ENCODE results near the gene P2RY8.
"Not testable (repeated sequence)": the region's sequence is repeated elsewhere in the genome, so short reads cannot be mapped to it uniquely, and the experiment has no call there.

P2RY8 gene

DNA sequence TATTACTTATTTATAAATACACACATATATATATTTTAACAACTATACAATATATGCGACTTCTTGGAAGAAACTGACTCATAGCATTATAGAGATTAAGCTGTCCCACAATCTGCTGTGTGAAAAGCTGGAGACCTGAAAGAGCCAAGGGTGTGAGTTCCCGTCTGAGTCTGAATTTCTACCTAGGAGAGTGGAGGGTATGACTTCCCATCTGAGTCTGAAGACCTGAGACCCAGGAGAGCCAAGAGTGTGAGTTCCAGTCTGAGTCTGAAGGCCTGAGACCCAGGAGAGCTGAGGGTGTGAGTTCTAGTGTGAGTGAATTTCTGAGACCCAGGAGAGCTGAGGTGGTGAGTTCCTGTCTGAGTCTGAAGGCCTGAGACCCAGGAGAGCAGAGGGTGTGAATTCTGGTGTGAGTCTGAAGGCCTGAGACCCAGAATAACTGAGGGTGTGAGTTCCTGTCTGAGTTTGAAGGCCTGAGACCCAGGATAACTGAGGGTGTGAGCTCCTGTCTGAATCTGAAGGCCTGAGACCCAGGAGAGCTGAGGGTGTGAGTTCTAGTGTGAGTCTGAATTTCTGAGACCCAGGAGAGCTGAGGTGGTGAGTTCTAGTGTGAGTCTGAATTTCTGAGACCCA lies 8.9 kb upstream of the P2RY8 start:
- Histone ChIP-seq H3K9me3 (peaks cover 22% of the 10 kb centered on the region), H3K9ac (peak overlapping the region; percentile 81), H3K36me3 (no peaks in the 10 kb centered on the region), H3K4me1 (peaks cover 79% of the 10 kb centered on the region), H3K4me2 (peak overlapping the region; percentile 82), H4K20me1 (no peaks in the 10 kb centered on the region), H3K4me3 (peak overlapping the region; percentile 55; the same call in 1 of the 2 replicates), H3K27ac (peak overlapping the region; percentile 95), H3K27me3 (no peaks in the 10 kb centered on the region)
- no peak for TF ChIP-seq Cebpa-rat (IDR thresholded peaks at IDR 0.05)

DNA sequence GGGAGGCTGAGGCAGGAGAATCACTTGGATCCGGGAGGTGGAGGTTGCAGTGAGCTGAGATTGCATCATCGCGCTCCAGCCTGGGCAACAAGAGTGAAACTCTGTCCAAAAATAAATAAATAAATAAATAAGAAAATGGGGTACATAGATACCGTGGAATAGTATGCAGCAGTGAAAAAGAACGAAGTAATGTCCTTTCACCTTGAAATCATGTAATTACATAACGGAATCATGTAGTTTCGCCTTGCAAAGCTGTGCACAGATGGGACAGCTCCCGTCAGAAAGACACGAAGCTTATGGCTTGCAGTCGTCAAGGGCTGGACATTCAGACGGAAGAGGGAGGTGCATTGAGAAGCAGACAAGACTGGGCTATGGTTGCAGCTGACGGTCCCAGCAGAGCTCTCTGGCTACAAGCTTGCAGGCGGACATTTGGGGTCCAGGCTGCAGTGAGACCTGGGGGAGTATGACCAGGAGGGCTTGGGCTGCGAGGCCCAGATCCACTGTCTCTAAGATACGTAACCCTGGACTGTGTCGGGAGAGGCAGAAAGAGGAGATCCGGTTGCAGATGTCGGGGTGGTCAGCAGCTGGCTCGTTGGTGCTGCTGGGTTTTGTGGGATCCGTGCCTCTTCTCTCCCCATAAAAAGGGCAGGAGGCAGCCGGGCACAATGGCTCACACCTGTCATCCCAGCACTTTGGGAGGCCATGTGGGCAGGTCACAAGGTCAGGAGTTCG lies 6.2 kb upstream of the P2RY8 start:
- H3K4me2 ChIP-seq: peak overlapping the region; percentile 55
- no peaks in the 10 kb centered on the region for H3K36me3 ChIP-seq
- TF ChIP-seq Cebpa-rat (IDR thresholded peaks at IDR 0.05): no peak; the same call in 1 of the 2 replicates
- H3K27me3 ChIP-seq: no peaks in the 10 kb centered on the region
- H3K9me3 ChIP-seq: peaks cover 4% of the 10 kb centered on the region; the same call in 1 of the 2 replicates
- no peak overlapping the region; the same call in 1 of the 2 replicates for H3K9ac ChIP-seq
- peak overlapping the region; percentile 76 for H3K27ac ChIP-seq
- H4K20me1 ChIP-seq: no peaks in the 10 kb centered on the region
- peaks cover 85% of the 10 kb centered on the region for H3K4me1 ChIP-seq
- H3K4me3 ChIP-seq: no peak overlapping the region

DNA sequence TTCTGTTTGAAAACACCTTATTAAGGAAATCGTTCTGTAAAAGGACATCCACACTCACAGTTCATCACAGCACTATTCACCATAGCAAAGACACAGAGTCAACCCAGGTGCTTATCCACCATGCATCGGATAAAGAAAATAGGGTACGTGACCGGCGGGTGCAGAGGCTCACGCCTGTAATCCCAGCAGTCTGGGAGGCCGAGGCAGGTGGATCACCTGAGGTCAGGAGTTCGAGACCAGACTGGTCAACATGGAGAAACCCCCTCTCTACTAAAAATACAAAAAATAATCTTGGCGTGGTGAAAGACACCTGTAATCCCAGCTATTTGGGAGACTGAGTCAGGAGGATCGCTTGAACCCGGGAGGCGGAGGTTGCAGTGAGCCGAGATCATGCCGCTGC lies 2.2 kb upstream of the P2RY8 start:
- H3K27me3 ChIP-seq, H3K36me3 ChIP-seq, H3K4me3 ChIP-seq, H3K9me3 ChIP-seq, H3K9ac ChIP-seq: not testable (repeated sequence)
- peaks cover 17% of the 10 kb centered on the region for H4K20me1 ChIP-seq
- peak overlapping the region; percentile 97 for H3K27ac ChIP-seq
- 0 out of 2 replicates have a peak overlapping the region, but pooled peaks have one; percentile 90 for H3K4me2 ChIP-seq
- peaks cover 52% of the 10 kb centered on the region for H3K4me1 ChIP-seq

DNA sequence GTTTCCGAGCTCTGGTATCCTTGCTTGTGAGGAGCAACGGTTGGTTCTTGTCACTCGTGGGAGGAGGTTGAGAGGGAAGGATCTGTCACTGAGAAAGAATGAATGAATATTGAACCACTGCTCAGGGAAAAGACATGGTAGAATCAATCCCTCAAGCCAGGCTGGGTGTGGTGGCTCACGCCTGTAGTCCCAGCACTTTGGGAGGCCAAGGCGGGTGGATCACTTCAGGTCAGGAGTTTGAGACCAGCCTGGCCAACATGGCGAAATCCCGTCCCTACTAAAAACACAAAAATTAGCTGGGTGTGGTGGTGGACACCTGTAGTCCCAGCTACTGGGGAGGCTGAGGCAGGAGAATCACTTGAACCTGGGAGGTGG lies 718 bp upstream of the P2RY8 start:
- Histone ChIP-seq H3K4me3 (peak overlapping the region; percentile 99), H3K9ac (peak overlapping the region; percentile 95), H3K4me2 (peak overlapping the region; percentile 90), H3K4me1 (peaks cover 44% of the 10 kb centered on the region), H4K20me1 (peaks cover 24% of the 10 kb centered on the region), H3K27ac (peak overlapping the region; percentile 97)
- not testable (repeated sequence) for H3K27me3 ChIP-seq, H3K9me3 ChIP-seq, H3K36me3 ChIP-seq

DNA sequence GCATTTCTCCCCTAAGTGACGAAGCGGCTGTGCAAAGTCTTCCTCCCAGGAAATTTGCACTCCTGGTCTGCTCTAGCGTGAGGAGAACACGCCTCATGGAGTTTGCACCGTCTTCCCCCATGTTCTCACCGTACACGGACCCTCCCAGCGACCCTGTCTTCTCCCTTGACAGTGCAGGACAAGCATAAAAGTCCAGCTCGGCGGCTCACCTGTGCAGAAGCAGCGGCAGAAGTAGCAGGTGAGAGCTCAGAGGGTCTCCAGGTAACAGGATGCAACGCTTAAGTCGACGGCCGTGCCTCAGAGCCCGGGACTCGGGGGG lies 314 bp downstream of the P2RY8 start:
- Histone ChIP-seq H4K20me1 (peaks cover 34% of the 10 kb centered on the region), H3K4me2 (peak overlapping the region; percentile 90), H3K27ac (peak overlapping the region; percentile 97), H3K9me3 (no peaks in the 10 kb centered on the region), H3K36me3 (peaks cover 12% of the 10 kb centered on the region), H3K9ac (peak overlapping the region; percentile 95), H3K4me1 (peaks cover 48% of the 10 kb centered on the region), H3K27me3 (no peaks in the 10 kb centered on the region), H3K4me3 (peak overlapping the region; percentile 99)
- no peak for TF ChIP-seq Cebpa-rat (IDR thresholded peaks at IDR 0.05)

DNA sequence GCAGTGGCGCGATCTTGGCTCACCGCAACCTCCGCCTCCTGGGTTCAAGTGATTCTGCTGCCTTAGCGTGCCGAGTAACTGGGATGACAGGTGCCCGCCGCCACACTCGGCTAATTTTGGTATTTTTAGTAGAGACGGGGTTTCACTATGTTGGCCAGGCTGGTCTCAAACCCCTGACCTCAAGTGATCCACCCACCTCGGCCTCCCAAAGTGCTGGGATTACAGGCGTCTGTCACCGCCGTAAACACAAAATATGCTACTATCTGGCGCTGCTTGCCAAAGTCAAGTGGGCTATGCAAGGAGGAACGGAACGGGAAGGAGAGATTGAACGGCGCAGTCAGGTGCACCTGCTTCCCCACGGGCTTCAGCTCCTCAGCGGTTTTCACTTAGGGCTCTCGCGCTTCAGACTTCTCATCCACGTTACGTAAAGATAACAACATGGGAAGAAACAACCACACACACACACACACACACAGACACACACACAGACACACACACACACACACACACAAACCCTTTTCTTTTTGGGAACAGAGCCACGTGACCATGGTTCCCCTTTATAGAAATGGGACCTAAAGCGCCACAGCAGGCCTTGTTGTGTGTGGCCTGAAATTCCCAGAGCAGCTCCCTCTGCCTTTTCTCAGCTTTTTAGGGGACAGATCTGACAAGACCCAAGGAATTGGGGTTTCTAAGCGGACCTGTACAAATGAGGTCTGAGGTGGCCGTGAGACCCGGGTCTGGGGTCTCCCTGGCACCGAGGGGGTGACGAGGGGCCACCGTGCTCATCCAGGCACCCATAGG lies 1.5 kb downstream of the P2RY8 start:
- no peaks in the 10 kb centered on the region for H3K9me3 ChIP-seq
- H3K4me2 ChIP-seq: peak overlapping the region; percentile 90
- H3K9ac ChIP-seq: peak overlapping the region; percentile 95
- peak overlapping the region; percentile 99 for H3K4me3 ChIP-seq
- no peak for TF ChIP-seq Cebpa-rat (IDR thresholded peaks at IDR 0.05)
- H3K27ac ChIP-seq: peak overlapping the region; percentile 97
- H3K27me3 ChIP-seq: no peaks in the 10 kb centered on the region
- H3K4me1 ChIP-seq: peaks cover 44% of the 10 kb centered on the region
- H4K20me1 ChIP-seq: peaks cover 43% of the 10 kb centered on the region
- H3K36me3 ChIP-seq: peaks cover 19% of the 10 kb centered on the region

DNA sequence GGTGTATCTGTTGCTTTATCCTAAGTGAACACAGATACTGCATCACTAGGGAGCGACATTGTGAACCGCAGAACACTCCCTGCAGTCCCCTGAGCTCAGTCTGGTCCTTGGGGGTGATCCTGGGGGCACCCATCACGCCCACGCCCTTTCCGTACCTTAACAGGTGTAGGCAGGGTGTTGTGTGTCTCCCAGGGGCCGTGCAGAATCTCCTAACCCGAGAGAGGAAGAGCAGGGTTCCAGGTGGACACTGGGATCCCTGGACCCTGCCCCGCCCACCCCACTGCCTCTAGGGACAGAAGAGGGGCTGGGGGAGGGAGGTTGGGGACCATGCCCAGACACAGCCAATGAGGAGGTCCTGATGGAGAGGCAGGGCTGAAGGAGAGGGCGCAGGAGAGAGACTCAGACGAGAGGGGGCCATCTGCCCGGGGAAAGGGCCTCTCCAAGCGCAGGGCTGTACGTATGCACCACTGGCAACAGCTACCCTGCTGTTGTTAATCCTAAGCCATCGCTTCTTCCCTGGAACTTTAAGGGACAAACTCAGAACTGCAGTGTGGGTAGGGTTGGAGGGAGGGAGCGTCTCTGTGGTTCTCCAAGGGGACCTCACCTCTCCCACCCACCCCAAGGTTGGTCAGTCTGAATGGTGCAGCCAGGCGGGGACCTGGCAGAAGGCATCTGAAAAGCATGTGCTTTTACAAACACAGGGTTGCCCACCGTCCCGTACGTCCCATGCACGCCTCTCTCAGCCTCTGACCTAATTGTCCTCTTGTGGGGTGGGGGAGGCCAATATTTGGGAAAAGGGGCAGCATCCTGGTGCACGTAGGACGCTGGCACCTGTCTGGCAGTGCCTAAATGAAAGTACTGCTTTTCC lies 2.5 kb downstream of the P2RY8 start:
- no peak for TF ChIP-seq Cebpa-rat (IDR thresholded peaks at IDR 0.05)
- Histone ChIP-seq H3K9ac (peak overlapping the region; percentile 95), H3K4me2 (peak overlapping the region; percentile 90), H3K27me3 (no peaks in the 10 kb centered on the region), H3K9me3 (no peaks in the 10 kb centered on the region; the same call in 1 of the 2 replicates), H3K36me3 (peaks cover 23% of the 10 kb centered on the region), H3K4me3 (peak overlapping the region; percentile 99), H4K20me1 (peaks cover 48% of the 10 kb centered on the region), H3K27ac (peak overlapping the region; percentile 97), H3K4me1 (peaks cover 35% of the 10 kb centered on the region)

DNA sequence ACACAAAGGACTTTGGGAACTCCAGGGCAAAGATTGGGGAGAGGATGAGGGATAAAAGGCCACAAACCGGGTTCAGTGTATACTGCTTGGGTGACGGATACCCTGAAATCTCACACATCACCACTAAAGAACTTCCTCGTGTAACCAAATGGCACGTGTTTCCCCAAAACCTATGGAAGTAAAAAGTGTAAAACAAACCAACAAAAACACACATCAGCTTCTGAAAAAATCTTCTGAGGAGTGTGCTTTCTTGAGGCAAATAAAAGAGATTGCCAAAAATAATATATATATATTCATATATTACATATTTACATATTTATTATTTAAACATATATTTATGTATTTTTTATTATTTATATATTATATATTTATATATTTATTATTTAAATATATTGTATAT lies 3.9 kb downstream of the P2RY8 start:
- Histone ChIP-seq H3K36me3 (peaks cover 38% of the 10 kb centered on the region), H3K4me2 (no peak overlapping the region; the same call in 1 of the 2 replicates)
- TF ChIP-seq Cebpa-rat (IDR thresholded peaks at IDR 0.05): no peak

More for the DNA sequence above, 3.9 kb downstream of the P2RY8 start:
- Histone ChIP-seq H3K9me3 (peaks cover 11% of the 10 kb centered on the region; the same call in 1 of the 2 replicates), H3K4me3 (no peak overlapping the region), H4K20me1 (peaks cover 63% of the 10 kb centered on the region), H3K4me1 (peaks cover 20% of the 10 kb centered on the region), H3K9ac (no peak overlapping the region), H3K27ac (no peak overlapping the region), H3K27me3 (no peaks in the 10 kb centered on the region)
